ENCODE measurements around the gene MGLL. TPM values are rescaled to one million over a fixed set of nuclear protein-coding genes. Genes with fewer than 3 reads are reported as not detected.

MGLL gene
- total RNA-seq, 1 donor from 2014 or later: 61.0 TPM

DNA sequence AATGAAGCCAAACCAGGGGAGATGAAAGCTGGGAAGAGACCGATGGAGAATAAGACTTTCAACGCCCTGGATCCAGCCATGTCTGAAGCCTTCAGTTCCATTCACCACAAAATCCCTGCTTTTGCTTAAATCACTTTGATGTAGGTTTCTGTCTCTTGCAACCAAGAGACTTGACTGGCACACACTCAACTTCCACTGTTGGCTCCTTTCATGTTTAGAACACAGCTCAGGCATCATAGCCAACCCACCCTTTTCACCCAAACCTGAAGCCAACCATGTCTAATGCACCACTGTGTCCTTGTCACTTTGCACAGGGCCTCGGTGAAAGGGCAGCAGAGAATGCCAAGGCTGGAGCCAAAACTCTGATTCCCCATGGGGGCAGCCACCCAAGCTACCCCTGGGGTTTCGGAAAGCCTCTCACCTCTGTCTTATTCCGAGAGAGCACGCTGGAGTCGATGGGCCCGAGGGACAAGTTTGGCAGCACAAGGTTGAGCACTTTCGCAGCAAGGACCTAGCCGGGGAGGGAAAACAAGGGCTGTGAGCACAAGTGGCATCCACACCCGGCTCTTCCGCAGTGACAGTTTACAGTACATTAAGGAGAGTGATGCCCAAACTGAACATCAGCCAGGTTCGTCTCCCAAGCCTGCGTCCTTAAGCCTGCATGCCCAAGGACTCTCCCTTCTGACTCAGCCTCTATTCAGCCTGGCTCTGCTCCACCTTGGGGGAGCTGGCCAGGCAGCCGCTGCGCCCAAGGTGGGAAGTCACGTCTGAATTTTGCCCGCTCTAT, 112.0 kb downstream of the MGLL start:
- H3K27me3 Mint-ChIP-seq (ENCODE audit: low read depth): no peaks in the 10 kb centered on the region

DNA sequence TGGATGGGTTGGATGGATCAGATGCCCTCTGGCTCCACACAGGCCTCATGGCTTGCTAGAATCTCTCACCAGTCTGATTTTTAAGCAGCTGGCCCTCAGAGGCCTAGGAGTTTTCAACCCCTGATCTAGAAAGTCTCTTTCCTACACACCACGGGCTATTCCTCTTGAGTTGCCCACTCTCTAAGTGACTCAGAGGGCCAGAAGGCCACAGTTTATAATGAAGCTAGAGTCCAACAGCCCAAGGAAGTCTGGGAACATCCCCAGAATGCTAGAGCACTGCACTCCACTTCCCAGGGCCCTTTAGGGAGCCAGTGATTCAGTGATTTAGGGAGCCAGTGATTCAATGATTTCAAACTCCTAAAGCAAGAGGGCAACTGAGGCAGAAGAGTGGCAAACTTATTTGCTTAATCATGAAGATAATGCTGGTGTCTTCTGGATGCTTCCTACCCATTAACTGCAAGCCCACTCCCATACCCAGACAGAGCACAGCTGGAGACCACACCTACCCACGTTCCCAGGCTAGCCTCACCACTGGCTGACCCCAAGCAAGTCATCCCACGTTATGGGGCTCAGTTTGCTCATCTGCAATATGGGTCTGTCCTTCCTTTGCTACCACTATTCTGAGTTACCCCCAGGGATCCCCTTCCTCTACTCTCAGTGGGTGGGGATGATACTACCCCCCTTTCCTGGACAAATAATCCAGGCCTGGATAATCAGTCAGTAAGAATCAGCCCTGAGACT, 112.8 kb downstream of the MGLL start:
- TF ChIP-seq, protein P1, sequence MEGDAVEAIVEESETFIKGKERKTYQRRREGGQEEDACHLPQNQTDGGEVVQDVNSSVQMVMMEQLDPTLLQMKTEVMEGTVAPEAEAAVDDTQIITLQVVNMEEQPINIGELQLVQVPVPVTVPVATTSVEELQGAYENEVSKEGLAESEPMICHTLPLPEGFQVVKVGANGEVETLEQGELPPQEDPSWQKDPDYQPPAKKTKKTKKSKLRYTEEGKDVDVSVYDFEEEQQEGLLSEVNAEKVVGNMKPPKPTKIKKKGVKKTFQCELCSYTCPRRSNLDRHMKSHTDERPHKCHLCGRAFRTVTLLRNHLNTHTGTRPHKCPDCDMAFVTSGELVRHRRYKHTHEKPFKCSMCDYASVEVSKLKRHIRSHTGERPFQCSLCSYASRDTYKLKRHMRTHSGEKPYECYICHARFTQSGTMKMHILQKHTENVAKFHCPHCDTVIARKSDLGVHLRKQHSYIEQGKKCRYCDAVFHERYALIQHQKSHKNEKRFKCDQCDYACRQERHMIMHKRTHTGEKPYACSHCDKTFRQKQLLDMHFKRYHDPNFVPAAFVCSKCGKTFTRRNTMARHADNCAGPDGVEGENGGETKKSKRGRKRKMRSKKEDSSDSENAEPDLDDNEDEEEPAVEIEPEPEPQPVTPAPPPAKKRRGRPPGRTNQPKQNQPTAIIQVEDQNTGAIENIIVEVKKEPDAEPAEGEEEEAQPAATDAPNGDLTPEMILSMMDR (IDR thresholded peaks at IDR 0.05): no peak

More for the DNA sequence above, 112.0 kb downstream of the MGLL start:
- H3K27ac Mint-ChIP-seq (ENCODE audit: unreplicated experiment): no peak overlapping the region
- H3K4me3 Mint-ChIP-seq (ENCODE audit: unreplicated experiment): no peak overlapping the region
- H3K36me3 Mint-ChIP-seq (ENCODE audit: low read depth): peaks cover 6% of the 10 kb centered on the region
- peaks cover 43% of the 10 kb centered on the region for H3K4me1 Mint-ChIP-seq (ENCODE audit: low read depth)
- TF ChIP-seq, protein P1 (IDR thresholded peaks at IDR 0.05): no peak
- no peak for DNase-seq (ENCODE audit: low spot score)
- no peaks in the 10 kb centered on the region for H3K9me3 Mint-ChIP-seq (ENCODE audit: low read depth)

GRCh38 chr3:127708837-127709236, 113.5 kb downstream of the MGLL start:
- TF ChIP-seq, protein P1 (IDR thresholded peaks at IDR 0.05): no peak
- Mint-ChIP-seq H3K27ac (ENCODE audit: unreplicated experiment) (no peak overlapping the region), H3K4me3 (ENCODE audit: unreplicated experiment) (no peak overlapping the region), H3K36me3 (ENCODE audit: low read depth) (peaks cover 10% of the 10 kb centered on the region), H3K9me3 (ENCODE audit: low read depth) (peaks cover under 1% of the 10 kb centered on the region), H3K27me3 (ENCODE audit: low read depth) (no peaks in the 10 kb centered on the region), H3K4me1 (ENCODE audit: low read depth) (peaks cover 36% of the 10 kb centered on the region)
- DNase-seq (ENCODE audit: low spot score): no peak

More for the DNA sequence above, 112.8 kb downstream of the MGLL start:
- Mint-ChIP-seq H3K4me3 (ENCODE audit: unreplicated experiment) (no peak overlapping the region), H3K9me3 (ENCODE audit: low read depth) (no peaks in the 10 kb centered on the region), H3K27ac (ENCODE audit: unreplicated experiment) (no peak overlapping the region), H3K27me3 (ENCODE audit: low read depth) (no peaks in the 10 kb centered on the region), H3K36me3 (ENCODE audit: low read depth) (peaks cover 8% of the 10 kb centered on the region), H3K4me1 (ENCODE audit: low read depth) (peaks cover 42% of the 10 kb centered on the region)
- no peak for DNase-seq (ENCODE audit: low spot score)

DNA sequence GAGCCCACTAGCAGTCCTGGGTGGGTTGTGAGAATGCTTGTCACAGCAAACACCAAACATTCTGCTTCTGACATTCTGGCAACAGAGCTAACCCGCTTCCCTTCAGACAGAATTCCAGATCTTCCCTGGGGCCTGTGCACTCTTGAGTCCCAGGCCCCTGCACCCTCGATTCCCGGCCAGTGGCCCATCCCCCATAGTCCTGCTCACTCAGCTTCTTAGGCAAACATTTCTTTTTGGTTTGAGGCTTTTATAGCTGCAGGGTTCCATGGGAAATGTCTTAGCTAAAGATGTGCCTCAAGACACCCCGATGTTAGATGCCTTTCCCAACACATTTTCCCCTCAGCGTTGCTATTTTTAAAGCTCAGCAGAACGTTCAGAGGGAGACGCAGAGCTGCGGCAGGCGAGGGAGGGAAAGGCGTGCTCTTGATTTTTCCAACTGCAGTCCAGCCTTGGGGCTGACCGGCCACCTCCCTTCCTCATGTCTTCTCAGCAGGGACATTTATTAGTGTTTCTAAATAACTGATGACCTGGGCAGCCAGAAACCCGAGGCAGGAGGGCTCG, 114.4 kb downstream of the MGLL start:
- Mint-ChIP-seq H3K36me3 (ENCODE audit: low read depth) (peaks cover 17% of the 10 kb centered on the region), H3K4me3 (ENCODE audit: unreplicated experiment) (no peak overlapping the region), H3K4me1 (ENCODE audit: low read depth) (peaks cover 30% of the 10 kb centered on the region), H3K27me3 (ENCODE audit: low read depth) (no peaks in the 10 kb centered on the region), H3K27ac (ENCODE audit: unreplicated experiment) (peak overlapping the region; percentile 37), H3K9me3 (ENCODE audit: low read depth) (peaks cover 8% of the 10 kb centered on the region)
- TF ChIP-seq, protein P1 (IDR thresholded peaks at IDR 0.05): no peak
- no peak for DNase-seq (ENCODE audit: low spot score)

GRCh38 chr3:127706785-127707351, 115.4 kb downstream of the MGLL start:
- TF ChIP-seq, protein P1 (IDR thresholded peaks at IDR 0.05): no peak
- Mint-ChIP-seq H3K36me3 (ENCODE audit: low read depth) (peaks cover 17% of the 10 kb centered on the region), H3K27me3 (ENCODE audit: low read depth) (no peaks in the 10 kb centered on the region), H3K9me3 (ENCODE audit: low read depth) (peaks cover 8% of the 10 kb centered on the region), H3K4me3 (ENCODE audit: unreplicated experiment) (no peak overlapping the region), H3K27ac (ENCODE audit: unreplicated experiment) (peak overlapping the region; percentile 45), H3K4me1 (ENCODE audit: low read depth) (peaks cover 30% of the 10 kb centered on the region)
- DNase-seq (ENCODE audit: low spot score): no peak
